Transverse colon (tissue), 3 donors: Measurements from ENCODE around the gene CD300C.

Source experiments
- POLR2A ChIP-seq: fragments of 450-650 bp; IDR thresholded peaks from one replicate; pipeline ENCODE4 v1.6.1; 2016; ENCODE audit warnings: antibody characterized with exemption, mild to moderate bottlenecking, moderate library complexity
- TF ChIP-seq, protein P1 (sequence below), 5 experiments: fragments of 200-600 bp in 3 of 5; fragments of 450-650 bp in 2 of 5; sonication (generic) in 3 of 5; IDR thresholded peaks; 1 replicate in 2 of 5; 2 replicates in 3 of 5; pipeline ENCODE4 v1.5.1; 2016 to 2017; ENCODE audit warnings: antibody characterized with exemption in 5 of 5, inconsistent platforms in 3 of 5, mild to moderate bottlenecking in 2 of 5, moderate library complexity in 1 of 5

DNA sequence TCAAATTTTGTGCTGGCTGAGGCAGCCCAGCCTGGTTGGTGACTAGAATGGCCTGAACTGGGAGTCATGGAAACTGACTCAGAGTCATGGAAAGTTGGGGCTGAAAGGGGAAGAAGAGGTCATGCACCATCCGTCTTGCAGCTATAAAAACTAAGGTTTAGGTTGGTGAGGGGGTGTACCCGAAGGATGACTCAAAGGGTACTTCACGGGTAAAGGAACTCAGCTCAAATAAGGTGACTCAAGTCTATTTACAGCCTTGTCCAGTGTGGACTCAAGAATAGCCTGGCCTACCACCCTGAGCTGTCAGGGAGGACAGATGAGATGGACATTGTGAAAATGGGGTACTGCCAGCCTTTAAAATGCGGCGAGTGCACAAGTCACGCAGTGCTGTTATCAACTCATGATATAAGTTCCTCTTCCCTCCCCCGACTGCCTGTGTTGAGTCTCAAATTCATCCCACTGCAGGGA, 33.3 kb downstream of the CD300C start:
- TF ChIP-seq, protein P1, sequence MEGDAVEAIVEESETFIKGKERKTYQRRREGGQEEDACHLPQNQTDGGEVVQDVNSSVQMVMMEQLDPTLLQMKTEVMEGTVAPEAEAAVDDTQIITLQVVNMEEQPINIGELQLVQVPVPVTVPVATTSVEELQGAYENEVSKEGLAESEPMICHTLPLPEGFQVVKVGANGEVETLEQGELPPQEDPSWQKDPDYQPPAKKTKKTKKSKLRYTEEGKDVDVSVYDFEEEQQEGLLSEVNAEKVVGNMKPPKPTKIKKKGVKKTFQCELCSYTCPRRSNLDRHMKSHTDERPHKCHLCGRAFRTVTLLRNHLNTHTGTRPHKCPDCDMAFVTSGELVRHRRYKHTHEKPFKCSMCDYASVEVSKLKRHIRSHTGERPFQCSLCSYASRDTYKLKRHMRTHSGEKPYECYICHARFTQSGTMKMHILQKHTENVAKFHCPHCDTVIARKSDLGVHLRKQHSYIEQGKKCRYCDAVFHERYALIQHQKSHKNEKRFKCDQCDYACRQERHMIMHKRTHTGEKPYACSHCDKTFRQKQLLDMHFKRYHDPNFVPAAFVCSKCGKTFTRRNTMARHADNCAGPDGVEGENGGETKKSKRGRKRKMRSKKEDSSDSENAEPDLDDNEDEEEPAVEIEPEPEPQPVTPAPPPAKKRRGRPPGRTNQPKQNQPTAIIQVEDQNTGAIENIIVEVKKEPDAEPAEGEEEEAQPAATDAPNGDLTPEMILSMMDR (IDR thresholded peaks at IDR 0.05), result no peak
- no peak for TF ChIP-seq POLR2A
